Measurements from ENCODE around the gene CDK17. TPM values are rescaled to one million over a fixed set of nuclear protein-coding genes. Genes with fewer than 3 reads are reported as not detected.

Gene CDK17
- total RNA-seq, 4 donors from 2014 or later = 93.5 to 105 (median 102) TPM

DNA sequence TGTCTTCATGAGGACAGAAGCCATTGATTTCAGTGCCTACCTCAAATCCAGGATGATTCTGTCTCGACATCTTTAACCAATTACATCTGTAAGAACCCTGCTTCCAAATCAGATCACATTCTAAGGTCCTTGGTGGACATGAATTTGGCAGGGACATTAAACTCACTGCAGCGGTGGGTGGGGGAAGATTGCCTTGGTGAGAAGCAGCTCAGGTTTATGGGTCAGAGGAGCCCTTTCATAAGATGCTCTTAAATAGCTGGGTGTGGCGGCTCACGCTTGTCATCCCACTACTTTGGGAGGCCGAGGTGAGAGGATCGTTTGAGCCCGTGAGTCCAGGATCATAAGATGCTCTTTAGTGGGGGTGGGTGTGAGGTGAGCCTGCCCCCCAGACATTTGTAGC, 163.2 kb downstream of the CDK17 start:
- H3K4me1 ChIP-seq = peaks cover 45 to 55% of the 10 kb centered on the region in 2 donors

DNA sequence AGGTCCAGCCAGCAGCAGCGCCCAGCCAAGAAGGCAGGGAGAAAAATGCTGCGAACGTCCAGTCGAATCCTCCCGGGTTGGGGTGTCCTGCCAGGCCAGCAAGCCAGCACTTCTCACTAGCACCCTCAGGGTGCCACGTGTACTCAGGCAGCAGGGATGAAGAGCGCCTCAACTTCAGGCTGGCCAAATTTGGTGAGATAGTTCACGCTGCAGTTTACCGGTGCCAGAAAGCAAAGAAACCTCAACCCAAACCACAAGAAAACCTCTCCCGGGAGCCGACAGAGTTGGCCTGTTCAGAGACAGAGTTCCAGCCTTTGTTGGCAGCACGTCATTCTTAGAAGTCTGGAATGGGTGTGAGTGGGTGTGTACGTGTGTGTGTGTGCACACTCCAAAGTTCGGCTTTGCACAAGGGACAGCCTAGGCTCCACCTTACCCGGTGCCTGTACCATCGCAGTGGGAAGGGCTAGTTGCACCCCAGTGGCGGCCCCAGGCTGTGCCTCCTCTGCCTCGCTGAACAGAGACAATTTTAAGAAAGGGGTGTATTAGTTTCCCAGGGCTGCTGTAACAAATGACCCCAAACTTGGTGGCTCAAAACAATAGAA, 163.9 kb downstream of the CDK17 start:
- peaks cover 45 to 50% of the 10 kb centered on the region in 2 donors for H3K4me1 ChIP-seq
- intact Hi-C loops (cut with DNase I; ENCODE audit: low total_unique reads) = loop anchor here (10.0 kb wide), 1 partner anchor 158 kb away; no protein-coding TSS in a partner anchor

More for the DNA sequence above, 163.2 kb downstream of the CDK17 start:
- Histone ChIP-seq H3K4me3 (no peak overlapping the region), H3K27me3 (no peaks in the 10 kb centered on the region), H3K9me3 (no peaks in the 10 kb centered on the region), H3K27ac (peak overlapping the region; percentile 88 to 96), H3K36me3 (no peaks in the 10 kb centered on the region)
- intact Hi-C loops (cut with DNase I; ENCODE audit: low total_unique reads) = loop anchor here (10.0 kb wide), 1 partner anchor 158 kb away; no protein-coding TSS in a partner anchor
- TF ChIP-seq, protein P1, sequence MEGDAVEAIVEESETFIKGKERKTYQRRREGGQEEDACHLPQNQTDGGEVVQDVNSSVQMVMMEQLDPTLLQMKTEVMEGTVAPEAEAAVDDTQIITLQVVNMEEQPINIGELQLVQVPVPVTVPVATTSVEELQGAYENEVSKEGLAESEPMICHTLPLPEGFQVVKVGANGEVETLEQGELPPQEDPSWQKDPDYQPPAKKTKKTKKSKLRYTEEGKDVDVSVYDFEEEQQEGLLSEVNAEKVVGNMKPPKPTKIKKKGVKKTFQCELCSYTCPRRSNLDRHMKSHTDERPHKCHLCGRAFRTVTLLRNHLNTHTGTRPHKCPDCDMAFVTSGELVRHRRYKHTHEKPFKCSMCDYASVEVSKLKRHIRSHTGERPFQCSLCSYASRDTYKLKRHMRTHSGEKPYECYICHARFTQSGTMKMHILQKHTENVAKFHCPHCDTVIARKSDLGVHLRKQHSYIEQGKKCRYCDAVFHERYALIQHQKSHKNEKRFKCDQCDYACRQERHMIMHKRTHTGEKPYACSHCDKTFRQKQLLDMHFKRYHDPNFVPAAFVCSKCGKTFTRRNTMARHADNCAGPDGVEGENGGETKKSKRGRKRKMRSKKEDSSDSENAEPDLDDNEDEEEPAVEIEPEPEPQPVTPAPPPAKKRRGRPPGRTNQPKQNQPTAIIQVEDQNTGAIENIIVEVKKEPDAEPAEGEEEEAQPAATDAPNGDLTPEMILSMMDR (IDR thresholded peaks at IDR 0.05) = no peak
- no peak for TF ChIP-seq POLR2A (IDR thresholded peaks at IDR 0.05)
- peak in 1 of 2 donors; percentile 51 for DNase-seq

DNA sequence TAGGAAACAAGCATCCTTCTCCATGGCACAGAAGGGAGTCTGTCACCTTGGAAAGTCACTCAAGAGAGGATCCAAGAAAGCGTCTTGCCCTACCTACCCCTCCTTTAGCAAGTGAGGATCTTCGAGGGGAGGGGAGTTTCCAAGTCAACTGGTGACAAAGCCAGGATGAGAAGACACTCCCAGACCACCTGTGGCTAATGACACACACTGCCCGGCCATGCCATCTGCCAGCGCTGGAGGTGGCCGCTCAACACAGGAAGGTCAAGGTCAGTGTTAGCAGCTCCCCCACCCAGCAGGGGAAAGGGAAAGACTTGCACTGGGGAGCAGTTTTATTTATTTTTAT, 164.8 kb downstream of the CDK17 start:
- no peaks in the 10 kb centered on the region for H3K9me3 ChIP-seq
- H3K4me3 ChIP-seq = no peak overlapping the region
- peaks cover 45 to 50% of the 10 kb centered on the region in 2 donors for H3K4me1 ChIP-seq
- H3K27ac ChIP-seq = peak overlapping the region; percentile 88 to 96
- no peaks in the 10 kb centered on the region for H3K27me3 ChIP-seq
- no peaks in the 10 kb centered on the region for H3K36me3 ChIP-seq
- intact Hi-C loops (cut with DNase I; ENCODE audit: low total_unique reads) = loop anchor here (10.0 kb wide), 1 partner anchor 159 kb away; no protein-coding TSS in a partner anchor
- no peak for DNase-seq
- TF ChIP-seq, protein P1 (IDR thresholded peaks at IDR 0.05) = no peak
- no peak for TF ChIP-seq POLR2A (IDR thresholded peaks at IDR 0.05)

More for the DNA sequence above, 163.9 kb downstream of the CDK17 start:
- H3K27ac ChIP-seq = peak overlapping the region; percentile 88 to 96
- no peaks in the 10 kb centered on the region for H3K9me3 ChIP-seq
- no peaks in the 10 kb centered on the region for H3K27me3 ChIP-seq
- H3K36me3 ChIP-seq = no peaks in the 10 kb centered on the region
- H3K4me3 ChIP-seq = no peak overlapping the region
- TF ChIP-seq, protein P1 (IDR thresholded peaks at IDR 0.05) = no peak
- no peak for TF ChIP-seq POLR2A (IDR thresholded peaks at IDR 0.05)
- peak; percentile 49 to 56 for DNase-seq

DNA sequence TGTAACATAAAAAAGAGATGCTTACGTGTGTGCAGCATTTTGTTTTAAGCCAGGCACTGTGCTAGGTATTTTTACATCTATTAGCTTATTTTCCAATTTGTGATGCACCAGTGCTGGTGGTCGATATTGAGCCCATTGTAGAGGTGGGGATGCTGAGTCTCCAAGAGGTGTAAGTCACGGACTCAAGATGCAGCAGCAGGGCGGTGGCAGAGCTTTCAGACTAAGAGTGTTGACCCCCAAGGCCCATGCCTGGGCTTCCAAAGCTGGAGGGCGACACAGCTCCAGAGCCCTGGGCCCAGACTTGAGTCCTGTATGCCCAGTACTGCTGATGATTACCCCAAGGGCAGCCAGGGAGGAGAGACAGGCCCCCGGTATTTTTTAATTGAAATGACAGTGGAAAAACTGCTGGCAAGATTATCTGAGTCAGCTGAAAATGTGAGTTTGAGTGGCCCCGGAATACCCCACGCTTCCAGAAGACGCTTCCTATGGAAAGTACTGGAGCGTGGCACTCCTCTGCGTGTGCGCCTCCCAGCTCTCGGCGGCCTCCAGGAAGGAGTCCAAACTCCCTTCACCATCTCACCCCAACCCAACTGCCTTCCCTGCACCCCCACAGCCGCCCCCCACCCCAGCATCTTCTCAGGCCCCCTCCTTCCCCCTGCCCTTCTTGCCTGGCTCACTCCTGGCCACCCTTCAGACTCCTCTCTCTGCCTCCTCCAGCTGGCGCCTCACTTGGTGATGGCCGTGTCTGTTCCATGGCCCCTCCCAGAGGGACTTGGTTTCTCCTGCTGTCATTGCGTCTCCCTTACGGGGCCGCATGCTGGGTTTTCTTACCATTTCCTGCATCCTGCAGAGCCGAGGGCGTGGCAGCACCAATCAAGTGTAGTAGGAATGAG, 165.4 kb downstream of the CDK17 start:
- Histone ChIP-seq H3K27ac (peak overlapping the region; percentile 88 to 96), H3K4me3 (no peak overlapping the region), H3K4me1 (peaks cover 50% of the 10 kb centered on the region in 2 donors), H3K9me3 (no peaks in the 10 kb centered on the region), H3K27me3 (no peaks in the 10 kb centered on the region), H3K36me3 (no peaks in the 10 kb centered on the region)
- DNase-seq = peak in 1 of 2 donors; percentile 39
- intact Hi-C loops (cut with DNase I; ENCODE audit: low total_unique reads) = loop anchor here (10.0 kb wide), 1 partner anchor 160 kb away; no protein-coding TSS in a partner anchor
- TF ChIP-seq POLR2A (IDR thresholded peaks at IDR 0.05) = no peak
- TF ChIP-seq, protein P1 (IDR thresholded peaks at IDR 0.05) = no peak

All from uterus (tissue), 4 donors.